Bone marrow (tissue), 2 donors: ENCODE data around the gene C1orf50.
"Not testable (repeated sequence)": the region's sequence is repeated elsewhere in the genome, so short reads cannot be mapped to it uniquely, and the experiment has no call there.

ENCODE experiments used
- DNase-seq, 2 donors: peaks; one replicate each; lab custom pipeline; 2025; lab: John Stamatoyannopoulos, UW

Gene C1orf50

DNA sequence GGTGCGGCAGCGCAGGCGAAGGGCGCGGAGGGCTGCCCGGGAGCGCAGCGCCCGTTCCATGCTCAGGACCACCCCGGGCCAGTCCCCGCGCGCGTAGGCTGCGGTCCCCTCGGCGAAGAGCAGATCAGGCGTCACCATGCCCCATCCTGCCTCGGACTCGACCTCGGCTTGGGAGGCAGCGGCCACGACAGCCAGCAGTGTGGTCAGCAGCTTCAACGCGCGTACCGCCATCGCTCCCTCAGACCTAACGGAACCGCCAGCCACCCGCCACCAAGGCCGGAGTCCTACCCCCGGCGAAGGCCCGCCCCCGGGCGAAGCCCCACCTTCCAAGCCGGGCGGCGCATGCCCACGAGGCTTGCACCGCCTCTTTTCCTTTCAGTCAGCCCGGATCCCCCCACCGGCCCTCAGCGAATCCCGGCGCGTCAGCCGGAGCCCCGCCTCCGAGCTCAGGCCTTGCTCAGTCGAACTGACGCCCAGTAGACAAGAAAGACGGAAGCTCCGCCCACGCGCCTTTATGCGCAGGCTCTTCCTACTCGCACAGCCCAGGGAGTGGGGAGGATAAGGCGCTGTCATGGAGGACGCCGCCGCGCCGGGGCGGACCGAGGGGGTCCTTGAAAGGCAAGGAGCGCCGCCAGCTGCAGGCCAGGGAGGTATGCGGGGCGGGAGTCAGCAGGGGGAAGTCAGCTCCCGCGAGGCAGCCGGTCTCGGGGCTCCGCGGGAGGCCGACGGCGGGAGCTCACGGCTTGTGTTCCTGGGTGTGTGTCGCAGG, at the start of gene C1orf50, which contains the start of gene P3H1:
Gene C1orf50, plus strand, starts transcription at position 509 of the 769 bp plus-strand sequence. Its CDS starts 63 bp downstream, at position 572.
Gene P3H1, minus strand, starts transcription at position 288 of the 769 bp plus-strand sequence. Its CDS starts 57 bp downstream, at position 231.
- peak; percentile 92 to 97 for DNase-seq

DNA sequence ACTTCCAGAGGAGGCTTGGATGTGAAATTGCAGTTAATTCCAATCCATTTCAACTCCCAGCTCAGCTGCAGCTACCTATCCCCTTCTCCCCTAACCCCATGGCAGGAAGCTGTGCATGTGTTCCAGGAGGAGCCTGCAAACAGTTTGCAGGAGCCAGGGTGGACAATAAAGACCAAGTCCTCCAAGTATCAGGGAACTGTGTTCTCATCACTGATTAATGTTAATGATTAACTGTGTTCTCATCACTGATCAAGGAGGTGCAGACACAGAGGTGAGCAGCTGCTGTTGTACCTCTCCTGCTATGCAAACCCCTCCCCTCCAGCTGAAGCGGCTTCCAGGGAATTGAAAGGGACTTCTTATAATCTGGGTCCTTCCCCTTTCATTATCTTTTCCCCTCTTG, 46.2 kb upstream of the C1orf50 start:
- no peak for DNase-seq

DNA sequence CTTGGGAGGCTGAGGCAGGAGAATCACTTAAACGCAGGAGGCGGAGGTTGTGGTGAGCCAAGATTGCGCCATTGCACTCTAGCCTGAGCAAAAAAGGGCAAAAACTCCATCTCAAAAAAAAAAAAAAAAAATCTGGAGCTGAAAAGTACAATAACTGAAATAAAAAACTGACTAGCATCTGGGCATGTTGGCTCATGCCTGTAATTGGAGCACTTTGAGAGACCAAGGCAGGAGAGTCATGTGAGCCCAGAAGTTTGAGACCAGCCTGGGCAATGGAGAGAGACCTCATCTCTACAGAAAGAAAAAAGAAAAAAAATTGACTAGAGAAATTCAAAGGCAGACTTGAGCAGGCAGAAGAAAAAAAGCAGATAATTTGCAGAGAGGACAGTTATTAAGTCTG, 45.1 kb upstream of the C1orf50 start:
- DNase-seq: no peak

DNA sequence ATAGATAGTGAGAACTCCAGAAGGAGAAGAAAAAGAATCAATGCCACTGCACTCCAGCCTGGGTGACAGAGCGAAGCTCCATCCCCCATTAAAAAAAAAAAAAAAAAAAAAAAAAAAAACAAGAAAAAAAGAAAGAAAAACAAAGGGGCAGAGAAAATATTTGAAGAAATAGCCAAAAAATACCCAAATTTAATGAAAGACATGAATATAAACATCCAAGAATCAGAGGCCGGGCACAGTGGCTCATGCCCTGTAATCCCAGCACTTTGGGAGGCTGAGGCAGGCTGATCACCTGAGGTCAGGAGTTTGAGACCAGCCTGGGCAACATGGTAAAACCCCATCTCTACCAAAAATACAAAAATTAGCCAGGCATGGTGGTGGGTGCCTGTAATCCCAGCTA, 44.6 kb upstream of the C1orf50 start:
- not testable (repeated sequence) for DNase-seq

DNA sequence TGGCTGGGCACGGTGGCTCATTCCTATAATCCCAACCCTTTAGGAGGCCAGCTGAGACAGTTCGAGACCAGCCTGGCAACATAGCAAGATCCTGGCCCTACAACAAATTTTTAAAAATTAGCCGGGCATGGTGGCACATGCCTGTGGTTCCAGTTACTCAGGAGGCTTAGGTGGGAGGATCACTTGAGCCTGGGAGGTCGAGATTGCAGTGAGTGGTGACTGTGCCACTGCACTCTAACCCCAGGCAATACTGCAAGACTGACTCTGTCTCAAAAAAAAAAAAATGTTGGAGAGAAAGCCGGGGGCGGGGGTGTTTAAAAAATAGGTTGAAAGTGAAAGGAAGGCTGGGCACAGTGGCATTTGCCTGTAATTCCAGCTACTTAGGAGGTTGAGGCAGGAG, 43.5 kb upstream of the C1orf50 start:
- no peak for DNase-seq

DNA sequence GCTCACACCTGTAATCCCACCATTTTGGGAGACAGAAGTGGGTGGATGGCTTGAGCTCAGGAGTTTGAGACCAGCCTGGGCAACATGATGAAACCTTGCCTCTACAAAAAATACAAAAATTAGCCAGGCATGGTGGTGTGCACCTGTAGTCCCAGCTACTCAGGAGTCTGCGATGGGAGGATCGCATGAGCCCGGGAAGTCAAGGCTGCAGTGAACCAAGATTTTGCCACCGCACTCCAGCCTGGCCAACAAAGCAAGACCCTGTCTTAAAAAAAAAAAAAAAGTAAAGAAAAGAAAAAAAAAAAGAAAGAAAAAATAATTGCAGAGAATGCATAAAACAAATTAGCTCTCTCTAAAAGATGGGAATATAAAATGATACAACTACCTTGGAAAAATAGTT, 41.2 kb upstream of the C1orf50 start:
- DNase-seq: not testable (repeated sequence)

DNA sequence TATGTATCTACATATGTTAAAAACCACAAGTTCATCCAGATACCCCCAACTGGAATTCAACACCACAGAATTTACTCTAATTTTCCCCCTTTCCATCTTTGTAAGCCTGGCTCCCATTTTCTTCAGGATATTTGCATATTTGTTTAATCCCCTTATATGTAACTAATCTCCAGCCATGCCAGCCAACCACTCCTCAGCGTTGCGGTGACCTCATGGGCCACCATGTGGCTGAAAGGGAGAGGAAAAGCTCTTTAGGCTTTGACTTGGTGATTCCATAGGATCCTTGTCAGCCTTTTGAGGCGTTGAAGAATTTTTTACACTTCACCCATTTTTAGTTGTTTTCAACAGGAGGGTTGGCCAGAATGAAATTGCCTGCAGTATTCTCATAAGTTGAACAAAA, 37.0 kb upstream of the C1orf50 start:
- no peak for DNase-seq

DNA sequence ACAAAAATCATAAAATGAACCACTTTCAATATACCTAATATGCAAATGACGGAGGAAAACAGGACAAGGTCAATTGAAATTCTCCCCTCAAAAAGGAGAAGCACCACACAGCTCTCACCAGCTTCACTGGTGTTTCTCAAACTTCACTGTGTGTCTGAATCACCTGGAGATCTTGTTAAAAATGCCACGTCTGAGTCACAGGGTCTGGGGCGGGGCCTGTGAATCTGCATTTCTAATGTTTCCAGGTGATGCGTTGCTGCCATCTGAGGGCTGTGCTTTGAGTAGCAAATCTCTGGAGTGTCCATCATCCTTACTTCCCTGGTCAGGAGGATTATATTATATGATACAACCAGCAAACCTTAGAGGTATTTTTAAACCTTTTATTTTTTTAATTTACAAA, 36.1 kb upstream of the C1orf50 start:
- DNase-seq: no peak

DNA sequence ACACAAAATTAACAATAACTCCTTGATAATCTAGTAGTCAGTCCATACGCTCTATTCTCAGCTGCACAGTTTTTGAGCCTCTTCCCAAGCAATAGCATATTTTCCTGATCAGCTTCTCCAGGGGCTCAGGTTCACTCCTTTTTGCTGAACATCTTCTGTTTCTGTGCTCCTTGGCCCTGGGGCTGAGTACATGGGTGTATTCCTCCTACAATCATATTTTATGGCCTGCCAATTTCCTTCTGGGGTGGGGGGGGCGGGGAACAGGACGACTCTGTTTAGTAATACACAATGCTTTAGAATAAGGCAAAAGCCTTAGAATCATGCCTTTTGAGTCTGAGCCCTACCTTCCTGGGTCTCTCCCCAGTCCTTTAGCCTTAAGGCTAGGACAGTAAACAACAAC, 35.5 kb upstream of the C1orf50 start:
- DNase-seq: no peak

DNA sequence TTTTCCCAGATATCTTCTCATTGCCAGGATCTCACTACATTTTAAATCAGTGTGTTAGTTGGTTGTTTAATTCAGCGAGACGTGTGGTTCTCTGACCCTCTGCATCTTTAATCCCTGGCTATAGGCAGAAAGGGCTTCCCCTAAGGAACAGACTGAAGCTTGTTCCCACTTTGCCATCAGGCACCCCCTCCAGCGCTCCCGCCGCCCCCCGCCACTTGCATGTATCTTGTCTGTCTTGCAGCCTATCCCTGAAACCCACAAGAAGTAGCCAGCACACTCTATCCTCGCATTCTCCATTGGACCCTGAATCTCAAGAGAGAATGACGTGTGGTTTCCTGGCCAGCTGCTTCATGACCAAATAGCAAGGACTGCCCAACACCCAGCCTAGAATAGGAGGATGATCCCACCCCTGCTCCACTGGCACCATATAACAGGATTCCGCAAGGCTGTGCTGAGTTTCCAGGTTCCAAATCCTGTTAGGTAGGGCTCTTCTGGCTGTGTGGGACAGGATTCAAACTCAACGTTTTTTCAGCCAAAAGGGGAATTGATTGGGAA, 34.8 kb upstream of the C1orf50 start:
- no peak for DNase-seq

DNA sequence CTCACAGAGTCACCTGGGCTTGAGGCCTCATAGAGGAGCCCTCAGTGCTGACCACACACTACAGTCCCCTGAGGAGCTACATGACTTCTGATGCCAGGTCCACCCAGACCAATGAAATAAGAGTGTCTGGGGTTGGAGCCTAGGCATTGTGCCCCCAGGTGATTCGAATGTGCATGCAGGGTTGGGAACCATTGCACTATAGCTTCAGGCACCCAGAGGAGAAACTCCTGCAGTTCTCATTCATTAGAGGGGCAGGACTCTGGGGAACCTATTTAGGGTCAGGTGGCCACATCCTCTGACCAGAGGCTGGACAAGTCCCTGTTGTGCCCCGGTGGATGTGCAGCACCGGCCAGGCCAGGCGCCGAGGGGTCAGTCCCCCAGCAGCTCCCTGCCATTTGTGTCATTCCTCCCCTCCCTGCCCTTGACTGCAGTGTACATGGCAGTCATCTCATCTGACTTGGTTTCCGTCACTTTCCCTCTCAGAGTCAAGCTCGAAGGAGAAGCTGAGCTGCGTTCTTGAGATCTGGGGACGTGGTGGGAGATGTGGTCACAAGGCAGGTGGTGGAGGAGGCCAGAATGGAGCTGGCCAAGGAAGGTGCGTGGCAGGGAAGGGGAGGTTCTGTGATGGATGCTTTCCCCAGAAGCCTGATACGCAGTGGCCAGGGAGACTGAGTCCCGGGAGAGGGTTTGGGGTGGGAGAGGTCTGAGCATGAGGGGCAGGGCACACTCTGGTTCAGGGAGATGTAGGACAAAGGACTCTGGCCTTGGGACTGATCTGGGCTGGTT, 33.4 kb upstream of the C1orf50 start:
- no peak for DNase-seq

DNA sequence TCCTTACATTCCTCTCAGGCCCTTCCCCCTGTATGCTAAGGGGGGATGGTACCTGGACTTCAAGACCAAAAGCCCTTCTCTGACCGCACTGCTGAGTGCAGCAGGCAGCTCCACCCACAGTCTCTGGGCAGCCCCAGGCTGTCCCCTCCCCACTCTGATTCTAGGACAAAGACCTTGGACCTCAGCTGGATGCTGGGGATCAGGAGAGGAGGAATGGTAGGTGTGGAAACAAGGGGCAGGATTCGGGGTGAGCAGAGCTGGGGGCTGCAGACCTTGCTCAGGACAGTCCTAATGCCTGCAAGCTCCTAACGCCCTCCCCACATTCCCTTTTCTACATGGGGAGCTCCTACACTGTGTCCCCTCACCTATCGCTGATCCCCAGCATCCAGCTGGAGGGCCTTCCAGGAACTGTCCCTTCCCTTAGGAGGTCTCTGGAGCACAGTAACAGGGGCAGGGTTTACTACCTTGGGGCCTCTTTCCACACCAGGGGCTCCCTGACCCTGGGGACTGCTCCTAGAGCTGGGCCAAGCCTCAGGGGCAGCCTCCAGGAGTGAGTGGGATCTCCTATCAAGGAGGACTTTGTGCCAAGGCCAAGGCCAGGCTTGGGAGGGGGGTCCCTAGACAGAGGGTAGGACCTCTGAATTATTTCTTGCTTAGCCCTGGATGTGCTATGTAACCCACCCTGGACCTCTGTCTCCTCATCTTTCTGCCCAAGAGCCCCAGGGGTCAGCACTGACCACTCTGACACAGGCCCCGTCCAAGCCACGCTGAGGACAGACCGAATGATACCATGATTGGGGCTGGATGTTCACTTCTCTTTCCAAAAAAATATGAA, 32.6 kb upstream of the C1orf50 start:
- DNase-seq: no peak

DNA sequence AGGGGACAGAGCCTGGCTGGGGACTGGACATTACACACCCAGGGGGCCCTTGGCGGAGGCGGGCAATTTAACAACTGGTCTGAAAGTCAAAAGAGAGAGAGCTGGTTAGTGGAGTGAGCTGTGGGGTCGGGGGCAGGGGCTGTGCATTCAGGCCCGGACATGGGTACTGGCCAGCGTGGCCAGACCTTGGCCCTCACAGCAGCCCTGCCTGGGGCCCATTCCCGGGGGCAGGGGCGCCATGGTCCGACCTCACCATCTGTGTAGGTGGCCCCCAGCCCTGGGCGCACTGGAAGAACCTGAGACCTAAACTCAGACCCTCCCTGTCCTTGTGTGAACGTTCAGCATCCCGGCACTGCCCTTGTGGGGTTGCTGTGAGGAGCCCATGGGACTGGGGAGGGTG, 32.0 kb upstream of the C1orf50 start:
- DNase-seq: no peak

DNA sequence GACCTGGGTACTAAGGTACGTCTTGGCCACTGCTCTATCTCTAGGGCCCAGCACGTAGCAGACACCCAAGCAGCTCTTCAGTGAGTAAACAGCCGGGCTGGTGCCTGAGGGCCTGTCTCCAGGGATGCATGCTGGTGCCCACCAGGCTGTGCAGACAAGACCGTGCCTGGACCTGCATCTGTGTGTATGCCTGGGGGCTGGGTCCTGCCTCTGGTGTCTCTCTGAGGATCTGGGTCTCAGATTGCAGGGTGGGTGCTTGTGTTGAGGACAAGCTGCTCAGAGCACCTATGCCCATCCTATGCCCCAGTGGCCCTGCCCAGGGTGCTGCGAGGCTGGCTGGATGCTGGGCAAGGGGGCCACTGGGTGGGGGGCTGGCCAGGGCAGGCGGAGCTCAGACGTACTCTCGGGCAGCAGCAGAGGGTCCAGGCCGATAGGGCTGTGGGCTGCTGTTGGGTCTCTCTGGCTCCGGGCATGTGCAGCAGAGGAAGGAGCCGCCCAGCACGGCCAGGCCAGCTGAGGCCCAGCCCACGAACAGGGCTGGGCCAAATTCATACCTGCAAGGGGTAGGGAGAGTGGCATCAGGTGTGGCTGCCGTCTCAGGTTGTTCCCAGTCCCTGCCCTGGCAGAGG, 31.5 kb upstream of the C1orf50 start:
- no peak for DNase-seq

DNA sequence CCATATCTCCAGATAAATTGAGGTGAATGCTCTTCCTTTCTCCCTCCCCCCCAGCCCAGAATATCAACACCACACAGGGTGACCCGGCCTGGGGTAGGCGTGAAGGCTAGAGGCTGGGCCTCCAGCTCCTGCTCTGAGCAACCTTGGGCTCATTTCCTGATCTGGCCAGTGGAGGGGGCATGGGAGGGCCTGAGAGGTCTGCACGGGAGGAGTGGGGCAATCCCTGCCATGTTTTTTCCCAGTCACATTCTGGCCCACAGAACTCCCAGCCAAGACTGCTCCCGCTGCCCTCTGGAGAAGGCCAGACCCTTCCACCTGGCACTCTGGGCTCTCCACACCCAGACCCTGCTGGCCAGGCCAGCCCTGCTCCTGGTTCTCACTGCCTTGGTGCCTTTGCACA, 30.9 kb upstream of the C1orf50 start:
- DNase-seq: no peak

DNA sequence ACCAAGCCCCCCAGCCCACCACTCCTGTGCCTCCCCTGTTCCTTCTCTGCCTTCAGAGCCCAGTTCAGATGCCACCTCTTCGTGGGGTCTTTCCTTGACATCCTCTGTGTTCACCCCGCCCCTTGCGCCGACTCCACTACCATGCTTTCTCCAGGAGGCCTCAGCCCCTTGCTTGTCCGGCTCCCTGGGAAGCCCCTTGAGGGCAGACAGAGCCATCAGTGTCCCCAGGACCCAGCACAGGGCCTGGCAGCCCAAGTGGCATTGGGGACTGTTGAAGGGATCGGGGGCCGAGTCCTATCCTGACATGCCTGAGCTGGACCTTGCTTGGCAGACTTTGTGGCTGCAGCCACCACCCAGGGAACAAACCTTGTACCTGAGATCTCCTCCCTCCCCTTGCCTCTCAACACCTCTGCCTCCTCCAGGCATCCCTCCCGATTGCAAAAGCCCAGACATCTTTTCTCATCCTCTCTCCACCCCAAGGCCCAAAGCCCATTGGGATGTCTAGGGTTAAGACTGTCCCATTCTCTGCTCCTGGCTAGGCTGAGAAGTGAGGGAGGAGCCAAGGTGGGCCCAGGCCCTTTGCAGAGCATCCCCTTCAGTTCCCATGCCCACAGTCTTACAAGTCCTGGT, 30.4 kb upstream of the C1orf50 start:
- DNase-seq: no peak

DNA sequence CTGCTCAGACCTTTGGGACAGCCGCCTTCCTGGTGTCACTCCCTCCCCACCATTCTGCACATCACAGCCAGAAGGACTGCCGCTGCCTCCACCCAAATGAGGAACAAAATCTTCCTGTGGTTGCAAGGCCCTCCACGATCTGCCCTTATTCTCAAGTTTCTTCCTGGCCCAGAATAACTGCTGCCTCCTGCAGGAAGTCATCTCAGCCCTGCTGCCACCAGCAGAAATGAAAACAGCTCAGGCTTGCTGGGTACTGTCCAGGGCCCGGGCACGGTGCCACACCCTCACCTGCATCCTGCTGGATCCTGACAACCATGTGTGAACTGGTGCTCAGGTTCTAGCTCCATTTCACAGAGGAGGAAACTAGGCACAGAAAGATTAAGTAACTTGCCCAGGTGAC, 29.8 kb upstream of the C1orf50 start:
- peak in 1 of 2 donors; percentile 89 for DNase-seq

DNA sequence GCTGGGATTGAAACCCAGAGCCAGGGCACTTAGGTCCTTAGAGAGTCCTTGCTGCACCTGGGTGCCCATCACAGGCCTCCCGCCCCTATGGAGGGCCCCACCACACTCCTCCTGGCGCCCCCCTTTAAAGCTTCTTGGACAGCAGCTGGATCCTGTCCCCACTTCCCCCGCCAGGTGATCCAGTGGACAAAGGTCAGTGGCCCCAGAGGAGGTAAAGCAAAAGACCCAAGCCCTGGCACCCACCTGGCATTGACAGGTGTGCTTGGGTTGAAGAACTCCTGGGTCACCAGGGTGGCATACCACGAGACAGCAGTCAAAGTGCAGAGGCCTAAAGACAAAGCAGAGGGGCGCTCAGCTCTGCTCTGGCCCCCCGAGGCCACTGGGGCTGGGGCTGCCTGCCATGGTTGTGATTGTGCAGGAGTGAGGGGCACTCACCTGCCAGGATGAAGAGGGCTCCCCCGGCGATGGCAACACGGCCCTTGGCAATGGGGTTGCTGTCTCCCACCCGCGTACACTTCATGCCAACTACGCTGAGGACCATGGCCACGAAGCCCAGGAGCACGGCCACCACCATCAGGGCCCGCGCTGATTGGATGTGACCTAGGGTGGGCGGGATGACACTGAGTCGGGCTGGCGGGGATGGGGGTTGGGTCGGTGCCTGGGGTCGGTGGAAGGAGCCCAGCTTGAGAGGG, 28.9 kb upstream of the C1orf50 start:
- DNase-seq: no peak

DNA sequence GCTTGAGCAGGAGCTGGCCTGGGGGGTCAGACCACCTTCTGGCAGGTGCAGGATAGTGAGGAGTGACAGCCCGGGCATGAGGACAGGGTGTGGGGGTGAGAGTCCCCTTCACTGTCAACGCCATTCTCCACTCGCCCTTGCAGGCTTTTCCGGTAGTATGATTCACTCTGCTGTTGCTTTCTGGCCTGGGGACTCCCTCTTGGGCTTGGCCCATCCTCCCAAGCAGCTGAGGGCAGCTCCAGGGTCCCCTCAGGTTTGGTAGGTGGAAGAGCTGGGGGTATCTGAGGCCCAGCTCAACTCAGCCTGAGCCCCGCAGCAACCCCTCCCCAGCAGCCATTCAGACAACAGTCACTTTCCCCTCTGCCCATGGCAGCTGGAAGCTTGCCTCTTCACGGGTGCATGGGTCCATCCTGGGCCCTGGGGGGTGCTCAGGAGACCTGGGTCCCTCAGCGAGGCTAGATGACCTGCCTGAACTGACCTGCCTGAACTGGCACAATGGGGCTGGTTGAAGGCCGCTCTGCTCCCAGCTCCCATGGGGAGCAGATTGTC, 28.3 kb upstream of the C1orf50 start:
- no peak for DNase-seq
